Naive thymus-derived CD4-positive, alpha-beta T cell (primary cell): ENCODE measurements around the gene SPON2. TPM values are rescaled to one million over a fixed set of nuclear protein-coding genes. Genes with fewer than 3 reads are reported as not detected.

Experiments
- ATAC-seq: fragments of 150-1000 bp; cut with Tn5 transposase; 2 replicates; pipeline ENCODE4 v1.10.0; 2021; ENCODE audit warnings: mild to moderate bottlenecking, moderate library complexity
- CTCF ChIA-PET: fragments of 350-600 bp; sonication (Branson Sonifier 250); formaldehyde crosslinking; loops from one replicate; lab custom pipeline; 2021; ENCODE audit warnings: antibody characterized with exemption; lab: Charles Lee
- POLR2A ChIA-PET: fragments of 350-600 bp; sonication (Branson Sonifier 250); formaldehyde crosslinking; loops from one replicate; lab custom pipeline; 2021; ENCODE audit warnings: antibody characterized with exemption, inconsistent platforms; lab: Charles Lee
- DNase-seq, 9 donors: peaks; one replicate each; pipeline versions ENCODE4 v3.0.0 to v3.0.0-alpha.2; 2020 to 2022; ENCODE audit warnings: mixed read lengths in 1 of 9
- H3K27ac ChIP-seq: one replicate; pipeline ENCODE4 v1.7.0; 2013; ENCODE audit warnings: mild to moderate bottlenecking, low read depth, low read length, moderate library complexity
- H3K27me3 ChIP-seq, 2 donors: one replicate each; pipeline ENCODE4 v1.7.0; 2013; ENCODE audit warnings: low read length in 2 of 2, mild to moderate bottlenecking in 2 of 2, moderate library complexity in 2 of 2; ENCODE audit not compliant: control insufficient read depth in 2 of 2, insufficient read depth in 2 of 2
- H3K36me3 ChIP-seq, 3 experiments: 1 replicate in 2 of 3; 2 replicates in 1 of 3; pipeline ENCODE4 v1.7.0; 2013; ENCODE audit warnings: low read length in 3 of 3, mild to moderate bottlenecking in 3 of 3, moderate library complexity in 1 of 3; ENCODE audit not compliant: insufficient read depth in 3 of 3, control insufficient read depth in 2 of 3
- H3K4me1 ChIP-seq, 2 donors: one replicate each; pipeline ENCODE4 v1.7.0; 2013; ENCODE audit warnings: low read length in 2 of 2, mild to moderate bottlenecking in 2 of 2, moderate library complexity in 1 of 2; ENCODE audit not compliant: control insufficient read depth in 2 of 2, insufficient read depth in 2 of 2
- H3K4me3 ChIP-seq: 2 replicates; pipeline ENCODE4 v1.7.0; 2013; ENCODE audit warnings: mild to moderate bottlenecking, low read length
- H3K9me3 ChIP-seq, 3 experiments: 1 replicate in 2 of 3; 2 replicates in 1 of 3; pipeline ENCODE4 v1.7.0; 2013; ENCODE audit warnings: low read length in 3 of 3; ENCODE audit not compliant: control insufficient read depth in 2 of 3
- H3K27ac Mint-ChIP-seq, 9 donors: one replicate each; pipeline ENCODE4 v1.8.0; 2020 to 2022; ENCODE audit warnings: mixed read lengths in 9 of 9, mild to moderate bottlenecking in 8 of 9, moderate library complexity in 5 of 9, inconsistent platforms in 2 of 9
- H3K27me3 Mint-ChIP-seq, 5 donors: one replicate each; pipeline ENCODE4 v1.8.0; 2021 to 2022; ENCODE audit warnings: mixed read lengths in 5 of 5, mild to moderate bottlenecking in 1 of 5
- H3K36me3 Mint-ChIP-seq, 5 donors: one replicate each; pipeline ENCODE4 v1.8.0; 2020 to 2022; ENCODE audit warnings: mixed read lengths in 5 of 5, mild to moderate bottlenecking in 3 of 5, inconsistent platforms in 1 of 5
- H3K4me1 Mint-ChIP-seq, 7 donors: one replicate each; pipeline ENCODE4 v1.8.0; 2020 to 2022; ENCODE audit warnings: mixed read lengths in 7 of 7, mild to moderate bottlenecking in 3 of 7, inconsistent platforms in 1 of 7
- H3K4me3 Mint-ChIP-seq, 10 donors: one replicate each; pipeline ENCODE4 v1.8.0; 2020 to 2022; ENCODE audit warnings: mild to moderate bottlenecking in 10 of 10, mixed read lengths in 10 of 10, moderate library complexity in 6 of 10, inconsistent platforms in 2 of 10
- H3K9me3 Mint-ChIP-seq, 11 donors: one replicate each; pipeline ENCODE4 v1.8.0; 2020 to 2022; ENCODE audit warnings: mixed read lengths in 11 of 11, mild to moderate bottlenecking in 4 of 11, inconsistent platforms in 1 of 11, moderate library complexity in 1 of 11
- intact Hi-C, 2 donors: fragments of 100-400 bp; cut with micrococcal nuclease; formaldehyde crosslinking; loops; one replicate each; pipeline ENCODE4 v1.15.1; 2023
- polyA plus RNA-seq, 2 donors: library from polyadenylated mRNA; unstranded; fragments of 300-500 nt; fragmentation: Illumina TruSeq; gene quantifications; one replicate each; pipeline ENCODE4 v1.2.3, GENCODE V29; 2021
- total RNA-seq, 6 experiments: library from RNA in 5 of 6; stranded (reverse) in 5 of 6; gene quantifications; 1 replicate in 5 of 6; 2 replicates in 1 of 6; pipeline ENCODE4 v1.2.3 and lab custom pipeline; 2021 to 2026

Gene SPON2
- total and polyA plus RNA-seq, 7 experiments from 2014 or later: 2.8 to 79.1 (median 6.5) TPM

DNA sequence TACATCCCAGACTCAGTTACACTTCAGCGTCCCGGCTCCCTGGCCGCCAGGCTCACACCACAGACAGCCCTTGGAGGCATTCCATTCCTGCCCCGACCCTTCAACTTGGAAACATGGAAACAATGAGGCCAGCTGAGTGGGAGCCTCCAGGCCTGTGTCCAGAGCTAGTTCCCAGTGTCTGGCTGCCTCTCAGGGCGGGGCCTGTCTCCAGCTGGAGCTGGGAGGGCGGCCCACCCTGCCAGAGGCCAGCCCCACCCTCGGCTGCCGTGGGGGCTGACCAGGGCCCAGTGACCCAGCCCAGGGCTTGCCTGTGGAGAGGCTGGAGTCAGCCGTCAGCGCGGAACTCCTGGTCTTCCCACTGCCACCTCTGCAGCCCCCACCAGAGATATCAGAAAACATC is 37.4 kb upstream of the SPON2 start:
- Histone ChIP-seq H3K9me3 (no peaks in the 10 kb centered on the region), H3K36me3 (peaks cover 0 to 50% (median 2%) of the 10 kb centered on the region in 3 experiments), H3K4me1 (peaks cover 0 to 12% of the 10 kb centered on the region in 2 donors), H3K27ac (no peak overlapping the region), H3K27me3 (no peaks in the 10 kb centered on the region), H3K4me3 (no peak overlapping the region)
- Mint-ChIP-seq H3K4me3 (no peak overlapping the region), H3K4me1 (peaks cover 0 to 8% (median under 1%) of the 10 kb centered on the region in 7 donors), H3K36me3 (peaks cover 0 to 4% (median 0%) of the 10 kb centered on the region in 5 donors), H3K27ac (peak overlapping the region in 1 of 9 donors; percentile 25), H3K9me3 (no peaks in the 10 kb centered on the region), H3K27me3 (no peaks in the 10 kb centered on the region)
- ATAC-seq: no peak
- ChIA-PET POLR2A (no interaction called here), CTCF (no interaction called here)
- intact Hi-C loops: no loop called here
- DNase-seq: peak in 1 of 9 donors; percentile 6

DNA sequence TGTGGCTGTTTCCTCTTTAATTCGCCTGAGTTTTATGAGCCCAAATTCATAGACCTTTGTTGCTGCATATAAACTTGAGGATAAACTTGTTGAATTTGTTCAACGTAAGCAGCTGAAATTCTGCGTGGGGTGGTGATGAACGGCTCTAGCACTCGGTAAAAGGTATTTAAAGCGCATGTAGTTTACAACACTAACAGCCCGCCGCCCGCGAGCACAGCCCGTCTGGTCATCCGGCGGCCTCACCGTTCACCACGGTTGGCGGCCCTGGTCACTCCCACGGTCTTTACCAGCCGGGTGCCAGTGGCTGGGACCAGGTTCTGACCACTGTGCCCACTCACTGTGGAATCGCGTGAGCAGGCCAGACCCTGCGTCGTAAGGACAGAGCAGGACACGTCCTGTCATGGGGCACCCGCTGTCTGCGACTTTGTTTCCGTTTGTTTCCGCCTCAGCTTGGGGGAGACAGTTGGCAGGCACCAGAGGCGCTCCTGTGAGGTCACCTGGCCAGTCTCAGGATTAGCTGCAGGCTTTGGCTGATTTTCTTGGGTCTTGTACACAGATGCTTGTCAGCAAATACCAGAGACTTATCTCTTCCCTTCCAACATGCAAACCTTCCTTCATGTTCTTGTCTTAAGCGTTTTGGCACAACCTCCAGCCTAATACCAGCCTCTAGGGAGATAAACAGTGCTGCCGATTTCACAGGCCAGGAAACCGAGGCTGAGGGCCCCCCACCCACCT is 36.8 kb upstream of the SPON2 start:
- Mint-ChIP-seq H3K4me1 (peaks cover 0 to 11% (median 7%) of the 10 kb centered on the region in 7 donors), H3K27ac (peak overlapping the region in 1 of 9 donors; percentile 17), H3K9me3 (no peaks in the 10 kb centered on the region), H3K4me3 (peak overlapping the region in 1 of 10 donors; percentile 52), H3K36me3 (peaks cover 0 to 6% (median 0%) of the 10 kb centered on the region in 5 donors), H3K27me3 (no peaks in the 10 kb centered on the region)
- H3K27me3 ChIP-seq: no peaks in the 10 kb centered on the region
- H3K4me1 ChIP-seq: peaks cover 0 to 19% of the 10 kb centered on the region in 2 donors
- H3K36me3 ChIP-seq: peaks cover 0 to 44% (median 0%) of the 10 kb centered on the region in 3 experiments
- H3K27ac ChIP-seq: no peak overlapping the region
- no peak for DNase-seq
- H3K4me3 ChIP-seq: no peak overlapping the region
- H3K9me3 ChIP-seq: no peaks in the 10 kb centered on the region
- ChIA-PET CTCF (no interaction called here), POLR2A (no interaction called here)
- intact Hi-C loops: no loop called here
- ATAC-seq: no peak

GRCh38 chr4:1208266-1208961 is 36.0 kb upstream of the SPON2 start:
- Mint-ChIP-seq H3K9me3 (no peaks in the 10 kb centered on the region), H3K4me3 (peak overlapping the region in 1 of 10 donors; percentile 52), H3K27me3 (no peaks in the 10 kb centered on the region), H3K4me1 (peaks cover 0 to 18% (median 12%) of the 10 kb centered on the region in 7 donors), H3K36me3 (peaks cover 0 to 6% (median 0%) of the 10 kb centered on the region in 5 donors), H3K27ac (peak overlapping the region in 4 of 9 donors; percentile 17 to 79 (median 32))
- Histone ChIP-seq H3K4me1 (peaks cover 0 to 25% of the 10 kb centered on the region in 2 donors), H3K36me3 (peaks cover 0 to 36% (median 0%) of the 10 kb centered on the region in 3 experiments), H3K27me3 (no peaks in the 10 kb centered on the region), H3K9me3 (no peaks in the 10 kb centered on the region), H3K4me3 (no peak overlapping the region), H3K27ac (no peak overlapping the region)
- ChIA-PET POLR2A (no interaction called here), CTCF (no interaction called here)
- ATAC-seq (peak; percentile 8), DNase-seq (no peak)
- intact Hi-C loops: no loop called here

DNA sequence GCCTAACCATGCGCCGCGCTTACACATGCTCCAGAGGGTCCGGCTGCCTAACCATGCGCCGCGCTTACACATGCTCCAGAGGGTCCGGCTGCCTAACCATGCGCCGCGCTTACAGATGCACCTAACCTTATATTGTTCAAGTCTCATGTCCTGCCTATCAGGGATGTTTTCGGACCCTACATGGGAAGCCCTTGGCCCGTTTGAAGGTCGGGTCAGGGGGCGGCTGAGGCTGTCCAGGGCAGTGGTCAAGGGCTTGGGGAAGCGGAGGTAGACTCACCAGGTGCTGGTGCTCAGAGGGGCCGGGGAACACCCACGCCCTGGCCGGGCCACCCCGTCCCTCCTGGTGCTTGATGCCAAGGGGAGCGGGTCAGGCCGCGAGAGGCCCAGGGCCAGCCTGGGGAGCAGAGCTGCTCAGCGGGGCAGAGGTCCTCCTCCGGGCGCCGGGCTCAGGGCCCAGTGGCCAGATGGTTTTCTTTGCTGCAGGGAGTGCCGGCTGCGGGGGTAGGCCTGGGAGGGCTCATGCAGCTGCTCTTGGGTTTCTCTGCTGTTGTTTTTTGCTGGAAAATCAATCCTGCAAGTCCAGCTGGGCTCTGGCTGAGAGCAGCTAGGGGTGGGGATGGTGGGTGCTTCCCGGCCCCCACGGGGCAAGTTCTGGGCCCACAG is 35.4 kb upstream of the SPON2 start:
- ATAC-seq (no peak), DNase-seq (no peak)
- H3K9me3 ChIP-seq: no peaks in the 10 kb centered on the region
- intact Hi-C loops: no loop called here
- no peaks in the 10 kb centered on the region for H3K27me3 ChIP-seq
- Mint-ChIP-seq H3K27ac (no peak overlapping the region), H3K27me3 (no peaks in the 10 kb centered on the region), H3K9me3 (no peaks in the 10 kb centered on the region), H3K4me3 (no peak overlapping the region), H3K4me1 (peaks cover 0 to 25% (median 18%) of the 10 kb centered on the region in 7 donors), H3K36me3 (peaks cover 0 to 6% (median 0%) of the 10 kb centered on the region in 5 donors)
- no peak overlapping the region for H3K27ac ChIP-seq
- H3K4me3 ChIP-seq: no peak overlapping the region
- H3K36me3 ChIP-seq: peaks cover 0 to 30% (median 0%) of the 10 kb centered on the region in 3 experiments
- CTCF ChIA-PET: no interaction called here
- H3K4me1 ChIP-seq: peaks cover 0 to 32% of the 10 kb centered on the region in 2 donors
- POLR2A ChIA-PET: no interaction called here

DNA sequence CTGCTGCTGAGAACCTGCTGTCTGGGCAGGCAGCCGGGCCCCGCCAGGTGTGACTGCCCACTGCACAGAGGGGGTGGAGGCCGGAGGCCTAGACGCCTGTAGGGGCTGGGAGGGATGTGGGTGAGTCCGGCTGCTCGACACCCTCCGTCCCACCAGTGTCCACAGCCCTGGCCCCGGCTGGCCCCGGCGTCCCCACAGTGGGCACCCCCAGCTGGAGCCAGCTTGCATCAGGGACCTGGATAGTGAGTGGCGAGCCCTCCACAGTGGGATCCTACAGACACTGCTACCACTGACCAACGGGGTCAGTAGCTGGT is 34.7 kb upstream of the SPON2 start:
- peaks cover 5 to 28% (median 21%) of the 10 kb centered on the region in 7 donors for H3K4me1 Mint-ChIP-seq
- H3K9me3 Mint-ChIP-seq: peaks cover 0 to under 1% (median 0%) of the 10 kb centered on the region in 11 donors
- POLR2A ChIA-PET: no interaction called here
- H3K9me3 ChIP-seq: no peaks in the 10 kb centered on the region
- no peak overlapping the region for H3K4me3 Mint-ChIP-seq
- intact Hi-C loops: no loop called here
- DNase-seq: peak in 1 of 9 donors; percentile 5
- no peak for ATAC-seq
- no peaks in the 10 kb centered on the region for H3K27me3 Mint-ChIP-seq
- no peak overlapping the region for H3K4me3 ChIP-seq
- no peaks in the 10 kb centered on the region for H3K27me3 ChIP-seq
- H3K27ac Mint-ChIP-seq: no peak overlapping the region
- peaks cover 0 to 6% (median 0%) of the 10 kb centered on the region in 5 donors for H3K36me3 Mint-ChIP-seq
- H3K27ac ChIP-seq: no peak overlapping the region
- H3K4me1 ChIP-seq: peaks cover 5 to 38% of the 10 kb centered on the region in 2 donors
- CTCF ChIA-PET: no interaction called here
- H3K36me3 ChIP-seq: peaks cover 0 to 24% (median 0%) of the 10 kb centered on the region in 3 experiments

GRCh38 chr4:1206299-1207156 is 34.1 kb upstream of the SPON2 start:
- ChIA-PET POLR2A (no interaction called here), CTCF (no interaction called here)
- no peaks in the 10 kb centered on the region for H3K9me3 ChIP-seq
- H3K36me3 ChIP-seq: peaks cover 0 to 20% (median 0%) of the 10 kb centered on the region in 3 experiments
- H3K36me3 Mint-ChIP-seq: peaks cover 0 to 6% (median 0%) of the 10 kb centered on the region in 5 donors
- no peak overlapping the region for H3K27ac ChIP-seq
- H3K27ac Mint-ChIP-seq: peak overlapping the region in 1 of 9 donors; percentile 32
- peaks cover 6 to 44% of the 10 kb centered on the region in 2 donors for H3K4me1 ChIP-seq
- intact Hi-C loops: no loop called here
- H3K9me3 Mint-ChIP-seq: peaks cover 0 to 2% (median 0%) of the 10 kb centered on the region in 11 donors
- ATAC-seq: no peak
- no peak overlapping the region for H3K4me3 Mint-ChIP-seq
- peaks cover 11 to 34% (median 26%) of the 10 kb centered on the region in 7 donors for H3K4me1 Mint-ChIP-seq
- no peak overlapping the region for H3K4me3 ChIP-seq
- peak in 2 of 9 donors; percentile 4 to 14 for DNase-seq
- H3K27me3 Mint-ChIP-seq: no peaks in the 10 kb centered on the region
- no peaks in the 10 kb centered on the region for H3K27me3 ChIP-seq
